ENCODE measurements around the gene FYB2.
"Not testable (repeated sequence)": the region's sequence is repeated elsewhere in the genome, so short reads cannot be mapped to it uniquely, and the experiment has no call there.

The FYB2 gene

GRCh38 chr1:56797065-56797685 lies 22.0 kb downstream of the FYB2 start:
- H3K27me3 Mint-ChIP-seq = peaks cover 7% of the 10 kb centered on the region
- H3K4me1 Mint-ChIP-seq (ENCODE audit: low read depth) = no peaks in the 10 kb centered on the region
- no peaks in the 10 kb centered on the region for H3K9me3 Mint-ChIP-seq
- H3K4me3 Mint-ChIP-seq = no peak overlapping the region
- no peak overlapping the region for H3K27ac Mint-ChIP-seq
- intact Hi-C loops (cut with micrococcal nuclease) = no loop called here
- no peaks in the 10 kb centered on the region for H3K36me3 Mint-ChIP-seq (ENCODE audit: low read depth)

- H3K36me3 Mint-ChIP-seq (ENCODE audit: low read depth) = no peaks in the 10 kb centered on the region
- no peaks in the 10 kb centered on the region for H3K4me1 Mint-ChIP-seq (ENCODE audit: low read depth)
- H3K4me3 Mint-ChIP-seq = no peak overlapping the region
- no peaks in the 10 kb centered on the region for H3K9me3 Mint-ChIP-seq
- peaks cover 7% of the 10 kb centered on the region for H3K27me3 Mint-ChIP-seq
- intact Hi-C loops (cut with micrococcal nuclease) = no loop called here
- no peak overlapping the region for H3K27ac Mint-ChIP-seq
Measured at GRCh38 chr1:56795870-56796269, 23.3 kb downstream of the FYB2 start.

- intact Hi-C loops (cut with micrococcal nuclease) = no loop called here
- peaks cover 11% of the 10 kb centered on the region for H3K4me1 Mint-ChIP-seq (ENCODE audit: low read depth)
- no peak overlapping the region for H3K27ac Mint-ChIP-seq
- H3K36me3 Mint-ChIP-seq (ENCODE audit: low read depth) = no peaks in the 10 kb centered on the region
- H3K9me3 Mint-ChIP-seq = no peaks in the 10 kb centered on the region
- H3K27me3 Mint-ChIP-seq = peaks cover 28% of the 10 kb centered on the region
- H3K4me3 Mint-ChIP-seq = no peak overlapping the region
Measured at GRCh38 chr1:56790036-56790435, 29.2 kb downstream of the FYB2 start.

- Mint-ChIP-seq H3K27me3 (peaks cover 27% of the 10 kb centered on the region), H3K9me3 (no peaks in the 10 kb centered on the region), H3K4me1 (ENCODE audit: low read depth) (peaks cover 11% of the 10 kb centered on the region), H3K4me3 (no peak overlapping the region), H3K36me3 (ENCODE audit: low read depth) (no peaks in the 10 kb centered on the region), H3K27ac (no peak overlapping the region)
- intact Hi-C loops (cut with micrococcal nuclease) = no loop called here
Measured at GRCh38 chr1:56788588-56788987, 30.6 kb downstream of the FYB2 start.

GRCh38 chr1:56788102-56788501 lies 31.1 kb downstream of the FYB2 start:
- Mint-ChIP-seq H3K27ac (no peak overlapping the region), H3K36me3 (ENCODE audit: low read depth) (no peaks in the 10 kb centered on the region), H3K4me1 (ENCODE audit: low read depth) (peaks cover 11% of the 10 kb centered on the region), H3K4me3 (no peak overlapping the region), H3K9me3 (no peaks in the 10 kb centered on the region), H3K27me3 (peaks cover 24% of the 10 kb centered on the region)
- intact Hi-C loops (cut with micrococcal nuclease) = no loop called here

GRCh38 chr1:56787330-56787729 lies 31.9 kb downstream of the FYB2 start:
- Mint-ChIP-seq H3K4me1 (ENCODE audit: low read depth) (peaks cover 11% of the 10 kb centered on the region), H3K27me3 (peaks cover 24% of the 10 kb centered on the region), H3K36me3 (ENCODE audit: low read depth) (no peaks in the 10 kb centered on the region), H3K9me3 (no peaks in the 10 kb centered on the region), H3K4me3 (no peak overlapping the region), H3K27ac (no peak overlapping the region)
- intact Hi-C loops (cut with micrococcal nuclease) = no loop called here

GRCh38 chr1:56782773-56783172 lies 36.4 kb downstream of the FYB2 start:
- peaks cover 11% of the 10 kb centered on the region for H3K27me3 Mint-ChIP-seq
- peaks cover 5% of the 10 kb centered on the region for H3K4me1 Mint-ChIP-seq (ENCODE audit: low read depth)
- H3K27ac Mint-ChIP-seq = no peak overlapping the region
- intact Hi-C loops (cut with micrococcal nuclease) = no loop called here
- H3K36me3 Mint-ChIP-seq (ENCODE audit: low read depth) = no peaks in the 10 kb centered on the region
- H3K4me3 Mint-ChIP-seq = no peak overlapping the region
- no peaks in the 10 kb centered on the region for H3K9me3 Mint-ChIP-seq

- H3K27ac Mint-ChIP-seq = no peak overlapping the region
- H3K4me1 Mint-ChIP-seq (ENCODE audit: low read depth) = peaks cover 3% of the 10 kb centered on the region
- H3K4me3 Mint-ChIP-seq = no peak overlapping the region
- H3K36me3 Mint-ChIP-seq (ENCODE audit: low read depth) = no peaks in the 10 kb centered on the region
- H3K9me3 Mint-ChIP-seq = no peaks in the 10 kb centered on the region
- intact Hi-C loops (cut with micrococcal nuclease) = no loop called here
- peaks cover 7% of the 10 kb centered on the region for H3K27me3 Mint-ChIP-seq
Measured at GRCh38 chr1:56780826-56781225, 38.4 kb downstream of the FYB2 start.

- intact Hi-C loops (cut with micrococcal nuclease) = no loop called here
- Mint-ChIP-seq H3K9me3 (no peaks in the 10 kb centered on the region), H3K36me3 (ENCODE audit: low read depth) (no peaks in the 10 kb centered on the region), H3K27me3 (peaks cover 3% of the 10 kb centered on the region), H3K27ac (no peak overlapping the region), H3K4me3 (no peak overlapping the region), H3K4me1 (ENCODE audit: low read depth) (no peaks in the 10 kb centered on the region)
Measured at GRCh38 chr1:56780128-56780750, 39.0 kb downstream of the FYB2 start.

- Mint-ChIP-seq H3K36me3 (ENCODE audit: low read depth) (no peaks in the 10 kb centered on the region), H3K9me3 (no peaks in the 10 kb centered on the region), H3K27me3 (peaks cover 1% of the 10 kb centered on the region), H3K27ac (no peak overlapping the region), H3K4me3 (no peak overlapping the region), H3K4me1 (ENCODE audit: low read depth) (peaks cover 5% of the 10 kb centered on the region)
- intact Hi-C loops (cut with micrococcal nuclease) = no loop called here
Measured at GRCh38 chr1:56777972-56778371, 41.2 kb downstream of the FYB2 start.

- H3K4me3 Mint-ChIP-seq; H3K9me3 Mint-ChIP-seq; H3K4me1 Mint-ChIP-seq (ENCODE audit: low read depth); H3K27ac Mint-ChIP-seq; intact Hi-C loops (cut with micrococcal nuclease); H3K36me3 Mint-ChIP-seq (ENCODE audit: low read depth); H3K27me3 Mint-ChIP-seq: not testable (repeated sequence)
Measured at GRCh38 chr1:56774732-56775131, 44.5 kb downstream of the FYB2 start.

GRCh38 chr1:56774067-56774609 lies 45.1 kb downstream of the FYB2 start:
- intact Hi-C loops (cut with micrococcal nuclease) = no loop called here
- Mint-ChIP-seq H3K36me3 (ENCODE audit: low read depth) (no peaks in the 10 kb centered on the region), H3K27ac (no peak overlapping the region), H3K27me3 (no peaks in the 10 kb centered on the region), H3K4me3 (no peak overlapping the region), H3K4me1 (ENCODE audit: low read depth) (peaks cover 5% of the 10 kb centered on the region), H3K9me3 (no peaks in the 10 kb centered on the region)

GRCh38 chr1:56773341-56774066 lies 45.7 kb downstream of the FYB2 start:
- Mint-ChIP-seq H3K27me3 (no peaks in the 10 kb centered on the region), H3K36me3 (ENCODE audit: low read depth) (no peaks in the 10 kb centered on the region), H3K27ac (no peak overlapping the region), H3K9me3 (no peaks in the 10 kb centered on the region), H3K4me3 (no peak overlapping the region), H3K4me1 (ENCODE audit: low read depth) (peaks cover 5% of the 10 kb centered on the region)
- intact Hi-C loops (cut with micrococcal nuclease) = no loop called here

GRCh38 chr1:56771717-56772116 lies 47.5 kb downstream of the FYB2 start:
- no peaks in the 10 kb centered on the region for H3K27me3 Mint-ChIP-seq
- H3K36me3 Mint-ChIP-seq (ENCODE audit: low read depth) = no peaks in the 10 kb centered on the region
- H3K4me3 Mint-ChIP-seq = no peak overlapping the region
- H3K4me1 Mint-ChIP-seq (ENCODE audit: low read depth) = peaks cover 5% of the 10 kb centered on the region
- no peak overlapping the region for H3K27ac Mint-ChIP-seq
- intact Hi-C loops (cut with micrococcal nuclease) = no loop called here
- no peaks in the 10 kb centered on the region for H3K9me3 Mint-ChIP-seq
